GM18858 (cell line): Measurements from ENCODE around the gene DMAP1.

Experiments used
- ATAC-seq: cut with Tn5 transposase; IDR thresholded peaks from one replicate; pipeline ENCODE4 v1.9.1; 2021; ENCODE audit not compliant: unreplicated experiment

DMAP1 gene

DNA sequence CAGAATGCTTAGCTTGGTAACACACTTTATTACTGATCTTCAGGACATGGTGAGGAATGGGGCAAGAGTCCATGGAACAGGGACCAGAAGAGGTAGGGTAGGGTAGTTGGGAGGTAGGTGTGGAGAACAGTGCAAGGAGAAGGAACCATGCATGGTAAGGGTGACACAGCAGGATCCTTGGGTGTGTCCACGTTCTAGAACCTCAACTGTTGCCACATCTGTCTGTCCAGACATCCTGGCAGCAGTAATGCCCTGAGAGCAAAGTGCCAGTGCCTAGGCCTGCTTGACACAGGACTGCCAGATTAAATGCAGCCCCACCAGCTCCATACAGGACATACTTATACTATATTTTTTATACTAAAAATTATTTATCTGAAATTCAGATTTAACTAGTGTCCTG, 13.9 kb downstream of the DMAP1 start:
- no peak for ATAC-seq

- ATAC-seq, result no peak
Observed at GRCh38 chr1:44228218-44228617, 14.9 kb downstream of the DMAP1 start.

DNA sequence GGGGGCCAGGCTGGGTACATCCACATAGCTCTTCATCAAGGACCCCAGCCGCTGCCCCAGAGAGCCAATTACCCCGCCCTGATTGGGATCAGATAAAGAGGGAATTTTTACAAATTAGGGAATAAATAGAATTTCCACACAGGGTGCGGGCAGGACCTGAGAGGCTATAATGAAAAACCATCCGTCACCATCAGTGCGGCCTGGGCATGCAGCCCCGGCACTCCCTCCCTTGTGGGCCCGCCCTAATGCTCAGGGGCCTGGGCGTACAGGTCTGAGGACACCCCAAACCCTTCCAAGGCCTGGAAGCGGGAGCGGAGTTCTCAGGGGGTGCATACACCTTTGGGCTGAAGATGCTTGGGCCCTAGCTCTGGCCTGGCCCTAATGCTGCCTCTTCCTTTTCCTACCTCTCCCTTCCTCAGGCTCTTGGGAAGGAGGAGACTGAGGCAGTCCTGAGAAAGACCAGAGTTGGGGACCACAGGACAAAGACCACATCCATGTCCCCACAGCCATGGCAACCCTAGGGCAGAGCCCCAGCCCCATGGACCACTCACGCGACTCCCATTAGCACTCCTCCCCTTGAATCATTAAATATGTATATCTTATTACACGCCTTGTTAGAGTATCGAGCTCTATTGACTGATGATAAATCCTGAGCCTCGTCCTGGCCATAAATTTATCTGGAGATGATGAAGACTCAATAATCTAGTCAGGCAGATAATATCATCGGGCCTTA, 16.3 kb downstream of the DMAP1 start:
- ATAC-seq, result no peak

DNA sequence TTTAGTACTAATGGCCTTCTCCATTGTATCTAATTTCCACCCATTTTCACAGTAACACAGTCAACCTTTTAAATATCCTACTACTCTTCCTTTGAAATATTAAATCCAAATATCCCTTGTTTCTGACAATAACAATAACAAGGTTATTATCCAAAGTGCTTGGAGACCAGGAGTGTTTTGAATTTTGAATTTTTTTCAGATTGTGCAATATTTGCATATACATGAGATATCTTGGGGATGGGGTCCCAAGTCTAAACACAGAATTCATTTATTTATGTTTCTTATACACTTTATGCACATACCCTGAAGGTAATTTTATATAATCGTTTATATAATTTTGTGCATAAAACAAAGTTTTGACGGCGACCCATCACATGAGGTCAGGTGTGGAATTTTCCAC, 17.5 kb downstream of the DMAP1 start:
- no peak for ATAC-seq

DNA sequence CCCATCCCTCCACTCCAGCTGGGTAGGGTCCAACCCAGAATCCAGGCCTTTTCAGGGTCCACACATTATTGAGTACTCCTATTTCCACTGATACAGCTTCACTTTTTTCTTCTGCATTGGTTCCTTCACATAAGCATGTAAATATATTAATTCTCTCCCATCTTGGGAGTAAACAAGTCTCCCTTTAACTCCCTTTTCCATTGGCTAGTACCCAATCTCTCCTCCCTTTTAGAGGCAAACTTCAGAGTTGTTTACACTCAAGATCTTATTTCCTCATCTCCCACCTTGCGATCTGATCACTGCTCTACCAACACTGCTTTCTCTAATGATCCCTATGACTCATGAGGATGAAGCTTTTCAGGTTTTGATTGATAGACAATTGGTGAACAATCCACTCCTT, 20.3 kb downstream of the DMAP1 start:
- ATAC-seq, result no peak

DNA sequence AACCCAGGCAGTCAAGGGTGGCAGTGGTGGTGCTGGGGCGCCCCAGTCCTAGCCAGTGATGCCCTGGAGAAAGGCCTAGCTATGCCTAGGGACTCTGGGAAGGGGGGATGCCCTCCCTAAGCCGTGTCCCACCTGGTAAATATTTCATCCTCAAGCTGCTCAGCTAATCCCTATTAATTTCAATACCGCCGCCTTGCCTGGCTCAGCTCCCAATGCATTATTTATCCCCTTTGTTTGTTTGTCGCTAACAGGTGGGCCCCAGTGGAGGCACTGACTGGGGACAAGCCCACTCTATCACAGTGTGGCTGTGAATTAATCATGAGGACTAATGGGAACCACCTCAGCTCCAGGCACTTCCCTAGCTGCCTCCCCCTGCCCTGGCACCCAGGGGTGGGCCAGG, 22.5 kb downstream of the DMAP1 start:
- ATAC-seq, result no peak

- no peak for ATAC-seq
Observed at GRCh38 chr1:44236490-44237272, 23.4 kb downstream of the DMAP1 start.

DNA sequence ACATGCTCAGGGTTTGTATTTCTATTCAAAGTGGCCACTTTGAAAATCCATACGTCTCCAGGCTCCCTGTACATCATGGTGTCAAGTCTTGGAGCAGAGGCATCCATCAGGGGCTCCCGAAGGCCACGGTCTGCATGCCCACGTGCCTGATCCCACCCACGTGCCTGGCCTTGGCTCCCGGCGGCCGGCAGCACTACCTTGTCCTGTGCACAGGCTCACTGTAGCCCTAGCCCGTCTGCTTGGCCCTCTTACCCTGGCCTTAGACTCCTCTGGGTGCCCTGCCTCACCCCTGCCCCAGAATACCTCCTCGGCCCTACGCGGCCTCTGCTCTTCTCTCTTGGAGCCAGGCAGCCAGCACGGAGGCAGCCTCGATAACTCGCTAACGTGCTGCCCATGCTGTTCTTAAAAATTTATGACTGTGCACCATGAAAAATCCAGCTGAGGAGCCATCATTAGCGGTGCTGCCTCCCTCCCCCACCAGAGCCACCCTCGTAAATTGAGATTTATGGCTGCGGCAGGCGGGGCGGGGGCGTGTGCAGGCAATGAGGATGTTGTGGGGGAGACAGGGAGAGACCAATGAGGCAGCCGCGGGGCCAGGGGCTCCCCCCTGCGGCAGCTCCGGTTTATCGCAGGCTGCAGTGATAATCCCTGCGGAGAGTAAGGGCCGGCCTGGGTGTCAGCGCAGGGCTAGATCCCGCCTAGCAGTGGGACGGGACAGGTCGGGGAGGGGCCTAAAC, 24.6 kb downstream of the DMAP1 start:
- no peak for ATAC-seq

GRCh38 chr1:44238660-44239059, 25.4 kb downstream of the DMAP1 start:
- no peak for ATAC-seq

DNA sequence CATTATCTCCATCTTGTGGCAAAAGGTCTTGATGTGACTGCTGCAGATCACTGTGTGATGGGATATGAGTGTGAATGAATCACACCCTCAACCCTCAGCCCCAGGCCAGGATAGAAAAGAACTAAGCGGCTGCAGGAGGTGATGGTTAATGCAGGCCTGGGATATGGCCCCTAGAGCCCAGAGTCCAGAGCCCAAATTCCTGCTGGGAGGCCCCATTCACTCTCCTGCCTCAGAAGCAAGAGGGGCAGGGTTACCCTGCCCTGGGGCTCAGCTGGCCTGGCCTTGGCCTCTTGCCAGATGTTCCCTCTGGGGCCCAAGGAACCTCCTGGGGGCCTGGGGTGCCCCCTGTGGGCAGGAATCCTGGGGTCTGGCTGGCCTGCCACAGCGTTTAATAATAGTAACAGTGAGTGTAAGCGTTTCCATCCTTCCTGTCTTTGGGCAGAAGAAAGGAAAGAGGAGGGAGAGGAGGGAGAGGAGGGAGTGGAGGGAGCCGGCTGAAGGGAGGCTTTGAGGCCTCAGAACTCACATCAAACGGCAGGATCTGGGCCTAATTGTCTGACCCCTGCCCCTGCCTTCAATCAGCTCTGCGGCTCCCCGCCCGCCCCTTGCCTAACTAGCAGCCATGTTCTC, 26.2 kb downstream of the DMAP1 start:
- ATAC-seq, result no peak

DNA sequence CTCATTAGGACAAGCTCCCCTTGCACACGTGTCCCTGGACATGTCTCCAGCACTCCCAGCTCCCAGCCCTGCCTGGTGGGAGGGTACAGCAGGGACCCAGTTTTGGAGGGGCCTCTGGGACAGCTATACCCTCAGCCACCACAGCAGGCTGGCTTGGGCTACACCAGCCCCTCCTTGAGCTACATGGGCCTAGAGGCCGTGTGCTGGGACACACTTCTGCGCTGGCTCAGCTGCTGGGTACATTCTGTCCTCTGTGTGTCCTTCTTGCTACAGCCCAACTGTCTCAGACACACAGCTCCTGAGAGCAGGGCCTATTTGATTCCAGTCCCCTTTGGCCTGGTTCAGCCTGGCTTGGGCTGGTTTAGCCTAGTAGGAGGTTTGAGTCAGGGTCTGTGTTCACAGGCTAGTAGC, 26.7 kb downstream of the DMAP1 start:
- no peak for ATAC-seq

DNA sequence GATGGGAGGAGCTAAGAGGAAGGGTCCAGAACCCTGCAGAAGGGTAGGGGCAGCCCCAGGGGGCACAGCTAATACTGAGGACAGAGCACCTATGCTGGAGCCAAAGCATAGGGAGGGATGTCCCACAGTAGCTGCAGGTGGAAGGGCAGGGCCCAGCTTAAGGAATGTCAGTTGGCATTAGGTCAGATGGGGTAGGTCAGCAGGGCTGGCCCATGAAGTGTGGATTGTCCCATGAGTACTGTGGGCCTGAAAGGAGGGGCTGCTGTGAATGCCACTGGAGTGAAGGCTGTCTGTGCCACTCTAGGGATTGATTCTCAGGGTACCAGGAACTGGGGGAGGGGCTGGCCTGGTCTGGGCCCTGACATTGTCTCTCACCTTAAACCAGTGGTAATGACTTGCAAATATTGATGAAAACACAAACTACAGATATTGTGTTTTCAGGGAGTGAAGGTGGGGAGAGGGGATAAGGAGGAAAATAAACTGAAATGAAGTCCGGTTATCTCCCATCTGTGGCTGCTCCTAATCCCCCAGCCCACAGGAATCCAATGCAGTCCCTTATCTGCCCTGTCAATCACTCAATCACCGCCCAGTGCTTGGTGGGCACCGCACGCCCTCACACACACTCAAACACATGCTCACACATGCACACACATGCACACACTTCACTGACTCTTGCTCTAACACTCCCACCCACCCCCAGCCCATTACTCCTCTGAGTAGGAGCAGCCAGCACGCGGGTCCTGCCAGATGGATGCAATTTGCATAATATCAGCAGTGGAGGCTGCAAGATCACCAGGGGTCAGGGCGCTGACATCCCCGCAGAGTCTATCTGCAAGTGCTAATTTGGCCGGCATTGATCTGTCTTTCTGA, 27.8 kb downstream of the DMAP1 start:
- ATAC-seq, result no peak

GRCh38 chr1:44242746-44243145, 29.5 kb downstream of the DMAP1 start:
- ATAC-seq, result no peak

- ATAC-seq, result no peak
Observed at GRCh38 chr1:44243782-44244495, 30.7 kb downstream of the DMAP1 start.

GRCh38 chr1:44244986-44245385, 31.7 kb downstream of the DMAP1 start:
- ATAC-seq, result no peak

GRCh38 chr1:44246806-44247205, 33.5 kb downstream of the DMAP1 start:
- ATAC-seq, result no peak

DNA sequence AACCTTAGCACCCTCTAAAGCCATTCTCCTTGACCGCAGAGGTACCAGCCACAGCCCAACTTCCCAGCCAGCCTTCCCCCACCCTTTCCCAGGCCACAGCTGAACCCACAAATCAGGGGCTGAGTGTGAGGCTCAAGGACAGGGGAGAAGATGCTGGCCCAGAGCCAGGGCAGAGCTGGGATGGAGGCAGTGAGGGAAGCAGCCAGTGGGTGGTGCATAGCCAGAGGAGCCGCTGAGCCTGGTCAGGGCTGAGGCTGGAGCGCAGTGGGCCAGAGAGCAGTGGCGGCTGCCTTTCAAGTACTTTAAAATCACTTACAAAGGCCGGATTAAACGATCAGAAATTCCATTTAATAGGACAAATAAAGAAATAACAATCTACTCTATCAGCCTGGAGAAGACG, 36.3 kb downstream of the DMAP1 start:
- no peak for ATAC-seq

- ATAC-seq, result no peak
Observed at GRCh38 chr1:44250068-44250781, 37.0 kb downstream of the DMAP1 start.

GRCh38 chr1:44251486-44251885, 38.2 kb downstream of the DMAP1 start:
- ATAC-seq, result no peak
